Lung (tissue), 12 donors: ENCODE measurements around the gene CRISPLD2. TPM values are rescaled to one million over a fixed set of nuclear protein-coding genes. Genes with fewer than 3 reads are reported as not detected.

Experiments used
- ATAC-seq: fragments of 200-7000 bp; cut with Tn5 transposase; one replicate; pipeline ENCODE4 v1.9.1; 2020; ENCODE audit warnings: moderate number of reproducible peaks; ENCODE audit not compliant: insufficient read depth, low FRiP score
- DNase-seq, 3 donors: peaks; one replicate each; pipeline ENCODE4 v3.0.0-alpha.2; 2013 to 2017
- H3K27ac ChIP-seq, 2 donors: one replicate each; pipeline ENCODE4 v1.5.1; 2013; ENCODE audit warnings: mild to moderate bottlenecking in 2 of 2, moderate library complexity in 2 of 2, control low read depth in 1 of 2, inconsistent platforms in 1 of 2, low read depth in 1 of 2, low read length in 1 of 2
- H3K27me3 ChIP-seq, 3 donors: one replicate each; pipeline ENCODE4 v1.5.1; 2013; ENCODE audit warnings: low read length in 2 of 3; ENCODE audit not compliant: control insufficient read depth in 3 of 3, insufficient read depth in 3 of 3
- H3K36me3 ChIP-seq, 4 donors: one replicate each; pipeline ENCODE4 v1.5.1; 2013; ENCODE audit warnings: low read length in 4 of 4, mild to moderate bottlenecking in 1 of 4, moderate library complexity in 1 of 4; ENCODE audit not compliant: control insufficient read depth in 4 of 4, insufficient read depth in 4 of 4
- H3K4me1 ChIP-seq, 5 donors: one replicate each; pipeline ENCODE4 v1.5.1; 2013; ENCODE audit warnings: low read length in 5 of 5, mild to moderate bottlenecking in 2 of 5, moderate library complexity in 1 of 5; ENCODE audit not compliant: control insufficient read depth in 5 of 5, insufficient read depth in 5 of 5
- H3K4me3 ChIP-seq: one replicate; pipeline ENCODE4 v1.5.1; 2013; ENCODE audit warnings: mild to moderate bottlenecking, control low read depth, moderate library complexity
- H3K9ac ChIP-seq, 2 donors: one replicate each; pipeline ENCODE4 v1.5.1; 2013; ENCODE audit warnings: low read length in 2 of 2, control low read depth in 1 of 2; ENCODE audit not compliant: insufficient read depth in 1 of 2
- H3K9me3 ChIP-seq, 4 donors: one replicate each; pipeline ENCODE4 v1.5.1; 2013; ENCODE audit warnings: low read length in 3 of 4, mild to moderate bottlenecking in 1 of 4, moderate library complexity in 1 of 4; ENCODE audit not compliant: control insufficient read depth in 4 of 4, insufficient read depth in 3 of 4
- WGBS, 2 donors: extraction: QIAGEN DNeasy Blood & Tissue Kit; methylation state at CpG; one replicate each; pipeline ENCODE4 v1.1.7; 2013; 5-methylcytosine and 5-hydroxymethylcytosine counted together
- polyA plus RNA-seq, 2 donors: library from polyadenylated mRNA; stranded (reverse); fragments of 200-250 nt; gene quantifications; one replicate each; pipeline ENCODE4 v1.2.1, GENCODE V29; 2013
- total RNA-seq, 2 donors: library from RNA; depleted of rRNA in 1 of 2; stranded (reverse); fragments of >200 nt in 1 of 2; gene quantifications; one replicate each; pipeline ENCODE4 v1.2.1, GENCODE V29; 2014 to 2021
- TF ChIP-seq, protein P1 (sequence below): IDR thresholded peaks from 2 replicates; pipeline ENCODE4 v1.5.1; 2012; ENCODE audit warnings: mild to moderate bottlenecking; ENCODE audit errors: control extremely low read depth, extremely low read depth
- donor health status: control.
- donor health status: control.
- donor health status: Bipolar disorder and iron deficiency.
- donor health status: healthy.
- donor health status: DM: yes; HTN: yes; CAD: no.

The CRISPLD2 gene
- total and polyA plus RNA-seq, 4 donors = 30.3 to 136 (median 42.5) TPM

GRCh38 chr16:84862804-84863480, 43.2 kb downstream of the CRISPLD2 start:
- Histone ChIP-seq H3K27ac (no peak overlapping the region), H3K9me3 (peaks cover 0 to 22% (median 3%) of the 10 kb centered on the region in 4 donors), H3K9ac (no peak overlapping the region), H3K4me1 (no peaks in the 10 kb centered on the region), H3K4me3 (no peak overlapping the region), H3K36me3 (peaks cover 0 to 7% (median 0%) of the 10 kb centered on the region in 4 donors), H3K27me3 (no peaks in the 10 kb centered on the region)
- peak in 1 of 3 donors; percentile 55 for DNase-seq
- WGBS, 2 donors = 79 to 94% methylated on average over 8 of the region's 8 CpGs
- no peak for ATAC-seq
- TF ChIP-seq, protein P1, sequence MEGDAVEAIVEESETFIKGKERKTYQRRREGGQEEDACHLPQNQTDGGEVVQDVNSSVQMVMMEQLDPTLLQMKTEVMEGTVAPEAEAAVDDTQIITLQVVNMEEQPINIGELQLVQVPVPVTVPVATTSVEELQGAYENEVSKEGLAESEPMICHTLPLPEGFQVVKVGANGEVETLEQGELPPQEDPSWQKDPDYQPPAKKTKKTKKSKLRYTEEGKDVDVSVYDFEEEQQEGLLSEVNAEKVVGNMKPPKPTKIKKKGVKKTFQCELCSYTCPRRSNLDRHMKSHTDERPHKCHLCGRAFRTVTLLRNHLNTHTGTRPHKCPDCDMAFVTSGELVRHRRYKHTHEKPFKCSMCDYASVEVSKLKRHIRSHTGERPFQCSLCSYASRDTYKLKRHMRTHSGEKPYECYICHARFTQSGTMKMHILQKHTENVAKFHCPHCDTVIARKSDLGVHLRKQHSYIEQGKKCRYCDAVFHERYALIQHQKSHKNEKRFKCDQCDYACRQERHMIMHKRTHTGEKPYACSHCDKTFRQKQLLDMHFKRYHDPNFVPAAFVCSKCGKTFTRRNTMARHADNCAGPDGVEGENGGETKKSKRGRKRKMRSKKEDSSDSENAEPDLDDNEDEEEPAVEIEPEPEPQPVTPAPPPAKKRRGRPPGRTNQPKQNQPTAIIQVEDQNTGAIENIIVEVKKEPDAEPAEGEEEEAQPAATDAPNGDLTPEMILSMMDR = no peak

- Histone ChIP-seq H3K36me3 (peaks cover 0 to 6% (median 0%) of the 10 kb centered on the region in 4 donors), H3K9me3 (peaks cover 0 to 22% (median 3%) of the 10 kb centered on the region in 4 donors), H3K4me3 (no peak overlapping the region), H3K27ac (no peak overlapping the region), H3K9ac (no peak overlapping the region), H3K27me3 (no peaks in the 10 kb centered on the region), H3K4me1 (peaks cover 0 to 3% (median 0%) of the 10 kb centered on the region in 5 donors)
- no peak for ATAC-seq
- WGBS, 2 donors = 91 to 92% methylated on average over 8 of the region's 8 CpGs
- TF ChIP-seq, protein P1 = no peak
- DNase-seq = no peak
Observed at GRCh38 chr16:84863481-84863814, 43.7 kb downstream of the CRISPLD2 start.

DNA sequence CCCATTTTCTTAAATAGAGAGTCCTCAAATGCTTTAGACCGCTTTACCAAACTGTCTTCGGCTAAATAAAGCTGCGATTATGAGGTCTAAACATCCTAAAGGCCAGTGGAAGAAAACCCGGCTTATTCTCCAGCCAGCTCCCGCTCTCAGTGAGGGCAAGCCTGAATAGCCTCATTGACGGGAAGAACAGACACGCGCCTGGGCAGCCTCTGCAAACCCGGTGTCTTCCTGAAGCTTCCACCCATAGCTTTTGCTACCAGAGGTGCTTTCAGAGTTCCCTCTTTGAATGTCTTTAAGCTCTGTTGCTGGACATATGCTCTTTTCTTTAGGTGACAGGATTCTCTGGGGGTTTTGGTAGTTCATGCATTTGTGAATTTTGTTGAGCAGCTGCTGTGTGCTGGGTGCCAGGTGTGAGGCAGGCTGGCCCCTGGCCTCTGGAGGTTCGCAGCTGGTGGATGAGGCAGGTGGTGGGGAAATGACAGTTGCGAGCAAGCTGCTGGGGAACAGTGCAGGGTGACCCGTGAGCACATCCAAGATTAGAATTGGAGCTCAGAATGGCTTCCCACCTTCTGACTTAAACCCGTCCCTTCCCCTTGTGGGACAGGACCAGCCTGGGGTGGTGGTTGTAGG, 44.7 kb downstream of the CRISPLD2 start:
- TF ChIP-seq, protein P1 = no peak
- peaks cover 0 to 5% (median 0%) of the 10 kb centered on the region in 4 donors for H3K36me3 ChIP-seq
- no peak overlapping the region for H3K9ac ChIP-seq
- ATAC-seq = no peak
- 81 to 85% methylated on average over 13 of the region's 13 CpGs for WGBS, 2 donors
- H3K4me1 ChIP-seq = peaks cover 0 to 5% (median 0%) of the 10 kb centered on the region in 5 donors
- no peak for DNase-seq
- H3K27ac ChIP-seq = no peak overlapping the region
- H3K9me3 ChIP-seq = peaks cover 0 to 12% (median 2%) of the 10 kb centered on the region in 4 donors
- no peak overlapping the region for H3K4me3 ChIP-seq
- H3K27me3 ChIP-seq = no peaks in the 10 kb centered on the region
